GM12865 (cell line): ENCODE data around the gene PNPLA5.
A peak's percentile ranks its signal among the peaks of the same experiment; 100 is the strongest.

Experiments used
- DNase-seq: peaks from one replicate; pipeline ENCODE4 v3.0.0; 2010; ENCODE audit warnings: low read depth
- H3K4me3 ChIP-seq: 2 replicates; pipeline ENCODE4 v1.5.1; 2011; ENCODE audit warnings: mild to moderate bottlenecking, low read depth, low read length, control low read depth
- CTCF ChIP-seq: IDR thresholded peaks from 2 replicates; pipeline ENCODE4 v1.5.1; 2011; ENCODE audit warnings: low read length, control low read depth, low read depth, inconsistent platforms; ENCODE audit not compliant: insufficient read depth; ENCODE audit errors: missing control alignments

Gene PNPLA5

GRCh38 chr22:43850529-43850928, 41.3 kb downstream of the PNPLA5 start:
- TF ChIP-seq CTCF, result no peak
- no peak overlapping the region for H3K4me3 ChIP-seq
- DNase-seq, result no peak

GRCh38 chr22:43849731-43850130, 42.1 kb downstream of the PNPLA5 start:
- no peak overlapping the region for H3K4me3 ChIP-seq
- no peak for TF ChIP-seq CTCF
- no peak for DNase-seq

GRCh38 chr22:43848366-43849171, 43.2 kb downstream of the PNPLA5 start:
- peak; percentile 19 for DNase-seq
- peak; percentile 23 for TF ChIP-seq CTCF
- H3K4me3 ChIP-seq, result no peak overlapping the region

- DNase-seq, result no peak
- TF ChIP-seq CTCF, result no peak
- no peak overlapping the region for H3K4me3 ChIP-seq
Measured at GRCh38 chr22:43847376-43848289, 44.2 kb downstream of the PNPLA5 start.

- no peak for DNase-seq
- TF ChIP-seq CTCF, result no peak
- H3K4me3 ChIP-seq, result no peak overlapping the region
Measured at GRCh38 chr22:43846966-43847365, 44.8 kb downstream of the PNPLA5 start.

- no peak for TF ChIP-seq CTCF
- no peak for DNase-seq
- H3K4me3 ChIP-seq, result no peak overlapping the region
Measured at GRCh38 chr22:43845981-43846380, 45.8 kb downstream of the PNPLA5 start.
